Spleen (tissue), 7 donors: ENCODE data around the gene PLCB4.

Experiments used
- POLR2A ChIP-seq, 3 donors: fragments of 450-650 bp; IDR thresholded peaks; one replicate each; pipeline ENCODE4 v1.5.1; 2017; ENCODE audit warnings: antibody characterized with exemption in 3 of 3, mild to moderate bottlenecking in 1 of 3
- TF ChIP-seq, protein P1 (sequence below), 11 experiments: fragments of 200-600 bp in 7 of 11; fragments of 450-650 bp in 4 of 11; sonication (generic) in 4 of 11; IDR thresholded peaks in 8 of 11; conservative IDR thresholded peaks in 3 of 11; 1 replicate in 7 of 11; 2 replicates in 4 of 11; pipeline versions ENCODE4 v1.4.0 to v1.8.0; 2016 to 2021; ENCODE audit warnings: antibody characterized with exemption in 11 of 11, inconsistent platforms in 4 of 11, mild to moderate bottlenecking in 1 of 11
- donor health status: DM: no; HTN: no; CAD: no; lungs with moderate emphysema.
- donor health status: DM: no; HTN: no; CAD: no.
- donor health status: DM: no; HTN: no; CAD: no.

DNA sequence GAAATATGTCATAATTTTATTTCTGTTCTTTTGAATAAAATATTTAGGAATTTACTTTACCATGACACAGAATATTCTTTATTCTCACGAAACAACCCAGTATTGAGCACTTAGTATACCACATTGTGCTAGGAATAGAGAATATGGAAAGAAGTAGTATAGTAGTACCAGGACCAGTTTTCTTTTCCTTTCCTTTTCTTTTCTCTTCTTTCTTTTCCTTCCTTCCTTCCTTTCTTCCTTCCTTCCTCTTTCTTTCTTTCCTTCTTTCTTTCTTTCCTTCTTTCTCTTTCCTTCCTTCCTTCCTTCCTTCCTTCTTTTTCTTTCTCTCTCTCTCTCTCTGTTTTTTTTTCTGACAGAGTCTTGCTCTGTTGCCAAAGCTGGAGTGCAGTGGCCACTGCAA, 7.5 kb upstream of the PLCB4 start:
- TF ChIP-seq, protein P1, sequence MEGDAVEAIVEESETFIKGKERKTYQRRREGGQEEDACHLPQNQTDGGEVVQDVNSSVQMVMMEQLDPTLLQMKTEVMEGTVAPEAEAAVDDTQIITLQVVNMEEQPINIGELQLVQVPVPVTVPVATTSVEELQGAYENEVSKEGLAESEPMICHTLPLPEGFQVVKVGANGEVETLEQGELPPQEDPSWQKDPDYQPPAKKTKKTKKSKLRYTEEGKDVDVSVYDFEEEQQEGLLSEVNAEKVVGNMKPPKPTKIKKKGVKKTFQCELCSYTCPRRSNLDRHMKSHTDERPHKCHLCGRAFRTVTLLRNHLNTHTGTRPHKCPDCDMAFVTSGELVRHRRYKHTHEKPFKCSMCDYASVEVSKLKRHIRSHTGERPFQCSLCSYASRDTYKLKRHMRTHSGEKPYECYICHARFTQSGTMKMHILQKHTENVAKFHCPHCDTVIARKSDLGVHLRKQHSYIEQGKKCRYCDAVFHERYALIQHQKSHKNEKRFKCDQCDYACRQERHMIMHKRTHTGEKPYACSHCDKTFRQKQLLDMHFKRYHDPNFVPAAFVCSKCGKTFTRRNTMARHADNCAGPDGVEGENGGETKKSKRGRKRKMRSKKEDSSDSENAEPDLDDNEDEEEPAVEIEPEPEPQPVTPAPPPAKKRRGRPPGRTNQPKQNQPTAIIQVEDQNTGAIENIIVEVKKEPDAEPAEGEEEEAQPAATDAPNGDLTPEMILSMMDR (IDR thresholded peaks at IDR 0.05 in 8 of 11, conservative IDR thresholded peaks at IDR 0.05 in 3 of 11), result no peak
- TF ChIP-seq POLR2A (IDR thresholded peaks at IDR 0.05), result no peak
